ENCODE data around the gene SERPINE2.

DNA sequence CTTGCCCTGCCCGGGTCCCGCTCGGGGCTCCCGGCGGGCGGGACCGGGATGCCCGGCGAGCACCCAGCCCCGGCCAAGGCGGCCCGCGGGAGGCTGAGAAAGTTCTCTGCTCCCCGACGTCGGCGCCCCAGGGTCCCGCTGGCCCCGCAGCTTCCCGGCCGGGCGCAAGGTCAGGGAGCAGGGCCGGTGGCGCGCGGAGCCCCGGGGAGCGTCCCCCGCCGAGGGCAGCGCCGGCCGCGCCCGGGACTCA is 331 bp downstream of the SERPINE2 start:
- TF ChIP-seq, protein P1, sequence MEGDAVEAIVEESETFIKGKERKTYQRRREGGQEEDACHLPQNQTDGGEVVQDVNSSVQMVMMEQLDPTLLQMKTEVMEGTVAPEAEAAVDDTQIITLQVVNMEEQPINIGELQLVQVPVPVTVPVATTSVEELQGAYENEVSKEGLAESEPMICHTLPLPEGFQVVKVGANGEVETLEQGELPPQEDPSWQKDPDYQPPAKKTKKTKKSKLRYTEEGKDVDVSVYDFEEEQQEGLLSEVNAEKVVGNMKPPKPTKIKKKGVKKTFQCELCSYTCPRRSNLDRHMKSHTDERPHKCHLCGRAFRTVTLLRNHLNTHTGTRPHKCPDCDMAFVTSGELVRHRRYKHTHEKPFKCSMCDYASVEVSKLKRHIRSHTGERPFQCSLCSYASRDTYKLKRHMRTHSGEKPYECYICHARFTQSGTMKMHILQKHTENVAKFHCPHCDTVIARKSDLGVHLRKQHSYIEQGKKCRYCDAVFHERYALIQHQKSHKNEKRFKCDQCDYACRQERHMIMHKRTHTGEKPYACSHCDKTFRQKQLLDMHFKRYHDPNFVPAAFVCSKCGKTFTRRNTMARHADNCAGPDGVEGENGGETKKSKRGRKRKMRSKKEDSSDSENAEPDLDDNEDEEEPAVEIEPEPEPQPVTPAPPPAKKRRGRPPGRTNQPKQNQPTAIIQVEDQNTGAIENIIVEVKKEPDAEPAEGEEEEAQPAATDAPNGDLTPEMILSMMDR (IDR thresholded peaks at IDR 0.05), result no peak
- TF ChIP-seq POLR2A (IDR thresholded peaks at IDR 0.05), result no peak

Data from body of pancreas (tissue), 4 donors.